PC-3 (cell line): ENCODE measurements around the gene TBC1D32.

Source experiments
- CTCF ChIP-seq: fragments of 300-600 bp; sonication (generic); conservative IDR thresholded peaks from 2 replicates; pipeline ENCODE4 v1.5.1; 2017; ENCODE audit warnings: antibody characterized with exemption, low read depth, mild to moderate bottlenecking, low read length
- EZH2 ChIP-seq: fragments of 300-600 bp; sonication (generic); IDR thresholded peaks from one replicate; pipeline ENCODE4 v1.6.1; 2017; ENCODE audit warnings: antibody characterized with exemption, mild to moderate bottlenecking, low read length; ENCODE audit not compliant: unreplicated experiment
- EZH2phosphoT487 ChIP-seq: fragments of 300-600 bp; sonication (generic); IDR thresholded peaks from 2 replicates; pipeline ENCODE4 v1.6.1; 2018; ENCODE audit warnings: mild to moderate bottlenecking, antibody characterized with exemption, low read length, borderline replicate concordance

GRCh38 chr6:121142093-121142492 lies 192.2 kb downstream of the TBC1D32 start:
- TF ChIP-seq CTCF, result no peak
- TF ChIP-seq EZH2, result no peak
- no peak for TF ChIP-seq EZH2phosphoT487
